Chondrocyte (in vitro differentiated cells): ENCODE data around the gene IQGAP2. TPM values are rescaled to one million over a fixed set of nuclear protein-coding genes. Genes with fewer than 3 reads are reported as not detected.

Experiments used
- DNase-seq: peaks from one replicate; pipeline ENCODE4 v3.0.0; 2021; ENCODE audit warnings: mixed read lengths, low spot score
- H3K27ac Mint-ChIP-seq: one replicate; pipeline ENCODE4 v1.8.0; 2021; ENCODE audit warnings: mild to moderate bottlenecking, moderate library complexity, mixed read lengths; ENCODE audit not compliant: unreplicated experiment
- H3K27me3 Mint-ChIP-seq: 2 replicates; pipeline ENCODE4 v1.8.0; 2021; ENCODE audit warnings: low read depth, mixed read lengths
- H3K36me3 Mint-ChIP-seq: 2 replicates; pipeline ENCODE4 v1.8.0; 2021; ENCODE audit warnings: low read depth, mixed read lengths
- H3K4me1 Mint-ChIP-seq: 2 replicates; pipeline ENCODE4 v1.8.0; 2021; ENCODE audit warnings: low read depth, mild to moderate bottlenecking, mixed read lengths
- H3K4me3 Mint-ChIP-seq: one replicate; pipeline ENCODE4 v1.8.0; 2021; ENCODE audit warnings: mild to moderate bottlenecking, moderate library complexity, mixed read lengths; ENCODE audit not compliant: unreplicated experiment
- H3K9me3 Mint-ChIP-seq: 2 replicates; pipeline ENCODE4 v1.8.0; 2021; ENCODE audit warnings: low read depth, mixed read lengths
- CTCF ChIP-seq: fragments of 200-600 bp; sonication (generic); IDR thresholded peaks from 2 replicates; pipeline ENCODE4 v1.5.0; 2021; ENCODE audit warnings: antibody characterized with exemption, mild to moderate bottlenecking, moderate library complexity
- total RNA-seq: library from RNA; stranded (reverse); gene quantifications from 3 replicates; pipeline ENCODE4 v1.2.1, GENCODE V29; 2021

IQGAP2 gene
- total RNA-seq, 1 donor from 2014 or later = 3.0 TPM

- H3K4me3 Mint-ChIP-seq = no peak overlapping the region
Observed at GRCh38 chr5:76663573-76663972, 260.5 kb downstream of the IQGAP2 start.

GRCh38 chr5:76664079-76664478, 261.0 kb downstream of the IQGAP2 start:
- Mint-ChIP-seq H3K36me3 (no peaks in the 10 kb centered on the region), H3K4me1 (peaks cover 3% of the 10 kb centered on the region), H3K4me3 (no peak overlapping the region), H3K27me3 (no peaks in the 10 kb centered on the region), H3K27ac (no peak overlapping the region), H3K9me3 (no peaks in the 10 kb centered on the region)
- no peak for TF ChIP-seq CTCF
- no peak for DNase-seq

More at GRCh38 chr5:76663573-76663972, 260.5 kb downstream of the IQGAP2 start:
- H3K36me3 Mint-ChIP-seq = no peaks in the 10 kb centered on the region
- no peak for DNase-seq
- H3K4me1 Mint-ChIP-seq = peaks cover 3% of the 10 kb centered on the region
- H3K27ac Mint-ChIP-seq = no peak overlapping the region
- H3K27me3 Mint-ChIP-seq = no peaks in the 10 kb centered on the region
- TF ChIP-seq CTCF = no peak
- no peaks in the 10 kb centered on the region for H3K9me3 Mint-ChIP-seq

GRCh38 chr5:76667495-76667894, 264.4 kb downstream of the IQGAP2 start:
- no peaks in the 10 kb centered on the region for H3K36me3 Mint-ChIP-seq
- no peak overlapping the region for H3K4me3 Mint-ChIP-seq
- no peak for DNase-seq
- H3K4me1 Mint-ChIP-seq = peaks cover 7% of the 10 kb centered on the region
- TF ChIP-seq CTCF = no peak
- no peaks in the 10 kb centered on the region for H3K9me3 Mint-ChIP-seq
- H3K27me3 Mint-ChIP-seq = no peaks in the 10 kb centered on the region
- no peak overlapping the region for H3K27ac Mint-ChIP-seq

GRCh38 chr5:76669245-76669644, 266.2 kb downstream of the IQGAP2 start:
- Mint-ChIP-seq H3K27me3 (no peaks in the 10 kb centered on the region), H3K27ac (no peak overlapping the region), H3K4me1 (peaks cover 9% of the 10 kb centered on the region), H3K4me3 (no peak overlapping the region), H3K36me3 (no peaks in the 10 kb centered on the region), H3K9me3 (no peaks in the 10 kb centered on the region)
- DNase-seq = no peak
- TF ChIP-seq CTCF = no peak

- no peaks in the 10 kb centered on the region for H3K36me3 Mint-ChIP-seq
- H3K4me3 Mint-ChIP-seq = no peak overlapping the region
Observed at GRCh38 chr5:76670508-76670907, 267.4 kb downstream of the IQGAP2 start.

More at GRCh38 chr5:76670508-76670907, 267.4 kb downstream of the IQGAP2 start:
- H3K27me3 Mint-ChIP-seq = no peaks in the 10 kb centered on the region
- no peak overlapping the region for H3K27ac Mint-ChIP-seq
- H3K4me1 Mint-ChIP-seq = peaks cover 9% of the 10 kb centered on the region
- DNase-seq = no peak
- no peak for TF ChIP-seq CTCF
- H3K9me3 Mint-ChIP-seq = no peaks in the 10 kb centered on the region
